ENCODE results near the gene AHCTF1. TPM values are rescaled to one million over a fixed set of nuclear protein-coding genes. Genes with fewer than 3 reads are reported as not detected.

The AHCTF1 gene
- total RNA-seq, 1 experiment from 2014 or later = 44.3 TPM

GRCh38 chr1:246789454-246790339, 142.1 kb downstream of the AHCTF1 start:
- H3K36me3 Mint-ChIP-seq (ENCODE audit: insufficient read depth in 1 of 3, low read depth in 3 of 3) = peaks cover 0 to 2% (median 0%) of the 10 kb centered on the region in 3 experiments; a peak in 1 of 7 replicates
- no peak overlapping the region for H3K4ac ChIP-seq (ENCODE audit: low read depth, low read length)
- H2BK5ac ChIP-seq (ENCODE audit: insufficient read length, low read length) = no peak overlapping the region
- H4K8ac ChIP-seq (replicated peaks; ENCODE audit: insufficient read length, low read depth, low read length) = no peak overlapping the region
- H3K56ac ChIP-seq (ENCODE audit: insufficient read length, low read depth, low read length) = no peak overlapping the region
- H3K27me3 Mint-ChIP-seq (ENCODE audit: low read depth) = 0 out of 2 replicates have a peak, but pooled peaks cover 4% of the 10 kb centered on the region
- no peak overlapping the region for H3K4me3 Mint-ChIP-seq
- H3K4me1 ChIP-seq (ENCODE audit: insufficient read depth, low read length) = peaks cover 13% of the 10 kb centered on the region; the same call in 1 of the 2 replicates
- H2AK5ac ChIP-seq (ENCODE audit: insufficient read length, low read length) = no peak overlapping the region
- no peak overlapping the region for H2BK15ac ChIP-seq (ENCODE audit: low read depth, low read length)
- no peak overlapping the region for H2BK12ac ChIP-seq (ENCODE audit: insufficient read length, low read depth, low read length)
- no peaks in the 10 kb centered on the region for H3K27me3 ChIP-seq (ENCODE audit: insufficient read depth, low read length)
- H4K5ac ChIP-seq (ENCODE audit: insufficient read length, low read depth, low read length) = no peak overlapping the region
- no peak overlapping the region for H3K23ac ChIP-seq (ENCODE audit: insufficient read length, low read depth, low read length)
- H3K9me3 ChIP-seq (ENCODE audit: control insufficient read depth, low read depth, low read length) = no peaks in the 10 kb centered on the region
- no peak overlapping the region for H2AFZ ChIP-seq (ENCODE audit: low read length)
- no peaks in the 10 kb centered on the region for H3K79me2 ChIP-seq (ENCODE audit: insufficient read depth, low read length)
- H3T11ph ChIP-seq (ENCODE audit: low read length) = no peak overlapping the region
- no peak for TF ChIP-seq CTCF (conservative IDR thresholded peaks at IDR 0.05)
- H3K79me1 ChIP-seq (ENCODE audit: insufficient read depth, low read depth, low read length, poor library complexity, severe bottlenecking) = no peaks in the 10 kb centered on the region
- H3K4me2 ChIP-seq (ENCODE audit: insufficient read depth, insufficient read length, low read length) = no peak overlapping the region
- no peak overlapping the region for H3K18ac ChIP-seq (ENCODE audit: insufficient read length, low read depth, low read length)
- no peak overlapping the region for H3K9ac ChIP-seq (ENCODE audit: extremely low read depth, insufficient read length, low read length)
- H3K9me3 Mint-ChIP-seq = peaks cover 3 to 4% of the 10 kb centered on the region in 2 experiments; a peak in 2 of 5 replicates
- no peak overlapping the region for H2BK120ac ChIP-seq (ENCODE audit: low read depth, low read length, poor library complexity, severe bottlenecking)
- no peak overlapping the region for H4K91ac ChIP-seq (ENCODE audit: insufficient read length, low read depth, low read length)
- 0 out of 7 replicates have a peak overlapping the region, but pooled peaks of 1 of the 3 experiments have one; percentile 62 for H3K27ac Mint-ChIP-seq
- H3K14ac ChIP-seq (ENCODE audit: insufficient read depth, low read length) = peak overlapping the region; percentile 52
- H4K20me1 ChIP-seq (ENCODE audit: control insufficient read depth, insufficient read depth, insufficient read length) = no peaks in the 10 kb centered on the region
- H3K27ac ChIP-seq (ENCODE audit: insufficient read length, low read depth, low read length) = no peak overlapping the region
- no peak overlapping the region for H2BK20ac ChIP-seq (ENCODE audit: low read depth, low read length, poor library complexity, severe bottlenecking)
- no peak for DNase-seq
- WGBS (ENCODE audit: extremely low coverage, insufficient read length, low lambda C conversion rate) = no CpG with 5 or more reads among the region's 25 CpGs
- H3K4me1 Mint-ChIP-seq = peaks cover 15 to 35% of the 10 kb centered on the region in 2 experiments
- H3K23me2 ChIP-seq (ENCODE audit: insufficient read length, low read depth, low read length, poor library complexity, severe bottlenecking) = peaks cover 6% of the 10 kb centered on the region

Other genes with a start within 250 kb of the AHCTF1 start
- gene SCCPDH, start 207.5 kb downstream of the AHCTF1 start, total RNA-seq (2021) = 19.5 and 20.7 TPM in 2 replicates
- 22.3 and 22.4 TPM in 2 replicates for gene ZNF695, start 76.1 kb upstream of the AHCTF1 start, total RNA-seq (2021)
- 12.8 and 13.9 TPM in 2 replicates for gene ZNF670, start 146.9 kb upstream of the AHCTF1 start, total RNA-seq (2021)
- gene ZNF669, start 172.4 kb upstream of the AHCTF1 start, total RNA-seq (2021) = 19.2 and 19.5 TPM in 2 replicates
- gene ZNF124, start 240.1 kb upstream of the AHCTF1 start, total RNA-seq (2021) = 50.6 and 50.9 TPM in 2 replicates

Data from H9 (cell line).